CD4-positive, alpha-beta memory T cell (primary cell): ENCODE data around the gene E4F1. TPM values are rescaled to one million over a fixed set of nuclear protein-coding genes. Genes with fewer than 3 reads are reported as not detected.
"Not testable (repeated sequence)": the region's sequence is repeated elsewhere in the genome, so short reads cannot be mapped to it uniquely, and the experiment has no call there.

Experiments
- CTCF ChIA-PET: fragments of 350-600 bp; sonication (Branson Sonifier 250); formaldehyde crosslinking; loops from one replicate; lab custom pipeline; 2021; ENCODE audit warnings: inconsistent platforms; ENCODE audit not compliant: partially characterized antibody; lab: Charles Lee
- POLR2A ChIA-PET: fragments of 350-600 bp; sonication (Branson Sonifier 250); formaldehyde crosslinking; loops from one replicate; lab custom pipeline; 2021; ENCODE audit not compliant: partially characterized antibody; lab: Charles Lee
- DNase-seq, 5 donors: peaks; one replicate each; pipeline versions ENCODE4 v3.0.0 to v3.0.0-alpha.2; 2020 to 2022; ENCODE audit warnings: mixed read lengths in 1 of 5
- H3K27ac ChIP-seq: one replicate; pipeline ENCODE4 v1.7.0; 2013; ENCODE audit warnings: low read depth, low read length
- H3K27me3 ChIP-seq: 2 replicates; pipeline ENCODE4 v1.7.0; 2013; ENCODE audit warnings: mild to moderate bottlenecking, low read length, moderate library complexity; ENCODE audit not compliant: insufficient read depth
- H3K36me3 ChIP-seq: 2 replicates; pipeline ENCODE4 v1.7.0; 2013; ENCODE audit warnings: mild to moderate bottlenecking, low read length, moderate library complexity; ENCODE audit not compliant: insufficient read depth
- H3K4me1 ChIP-seq: 2 replicates; pipeline ENCODE4 v1.7.0; 2013; ENCODE audit warnings: mild to moderate bottlenecking, low read length, moderate library complexity; ENCODE audit not compliant: insufficient read depth
- H3K4me3 ChIP-seq, 2 donors: one replicate each; pipeline ENCODE4 v1.7.0; 2013; ENCODE audit warnings: low read length in 2 of 2, mild to moderate bottlenecking in 1 of 2
- H3K9me3 ChIP-seq, 2 donors: one replicate each; pipeline ENCODE4 v1.7.0; 2013; ENCODE audit warnings: low read length in 2 of 2, control low read depth in 1 of 2; ENCODE audit not compliant: control insufficient read depth in 1 of 2
- H3K27ac Mint-ChIP-seq, 7 donors: one replicate each; pipeline ENCODE4 v1.8.0; 2020 to 2021; ENCODE audit warnings: mixed read lengths in 7 of 7, mild to moderate bottlenecking in 6 of 7, inconsistent platforms in 3 of 7, moderate library complexity in 3 of 7
- H3K27me3 Mint-ChIP-seq, 2 donors: one replicate each; pipeline ENCODE4 v1.8.0; 2020 to 2021; ENCODE audit warnings: mixed read lengths in 2 of 2
- H3K36me3 Mint-ChIP-seq, 2 donors: one replicate each; pipeline ENCODE4 v1.8.0; 2020 to 2021; ENCODE audit warnings: mixed read lengths in 2 of 2, inconsistent platforms in 1 of 2, mild to moderate bottlenecking in 1 of 2
- H3K4me1 Mint-ChIP-seq, 4 donors: one replicate each; pipeline ENCODE4 v1.8.0; 2020 to 2021; ENCODE audit warnings: mixed read lengths in 4 of 4, mild to moderate bottlenecking in 1 of 4
- H3K4me3 Mint-ChIP-seq, 8 donors: one replicate each; pipeline ENCODE4 v1.8.0; 2020 to 2021; ENCODE audit warnings: mixed read lengths in 8 of 8, mild to moderate bottlenecking in 7 of 8, moderate library complexity in 6 of 8, inconsistent platforms in 3 of 8
- H3K9me3 Mint-ChIP-seq, 8 donors: one replicate each; pipeline ENCODE4 v1.8.0; 2020 to 2021; ENCODE audit warnings: mixed read lengths in 8 of 8, mild to moderate bottlenecking in 5 of 8, inconsistent platforms in 3 of 8, moderate library complexity in 1 of 8
- intact Hi-C: fragments of 100-400 bp; cut with micrococcal nuclease; formaldehyde crosslinking; loops from one replicate; pipeline ENCODE4 v1.15.1; 2023
- polyA plus RNA-seq, 2 donors: library from polyadenylated mRNA; unstranded; fragments of 300-500 nt; fragmentation: Illumina TruSeq; gene quantifications; one replicate each; pipeline ENCODE4 v1.2.3, GENCODE V29; 2021
- total RNA-seq, 2 experiments: library from RNA; stranded (reverse); gene quantifications; one replicate each; pipeline ENCODE4 v1.2.3, GENCODE V29; 2021

The E4F1 gene
- total and polyA plus RNA-seq, 4 experiments from 2014 or later = 6.7 to 49.7 (median 33.7) TPM

- H3K27me3 ChIP-seq, H3K9me3 Mint-ChIP-seq, H3K27me3 Mint-ChIP-seq, H3K9me3 ChIP-seq, DNase-seq, CTCF ChIA-PET: not testable (repeated sequence)
- Histone ChIP-seq H3K27ac (peak overlapping the region; percentile 88), H3K4me1 (peaks cover 35% of the 10 kb centered on the region), H3K36me3 (peaks cover 16% of the 10 kb centered on the region), H3K4me3 (peak overlapping the region in 1 of 2 donors; percentile 99)
- POLR2A ChIA-PET = interaction anchor here (2.4 kb wide), 1 partner anchor 16 kb away, joined by 20 read pairs; the partner anchor contains the start of gene ECI1
- H3K36me3 Mint-ChIP-seq = peaks cover 4 to 38% of the 10 kb centered on the region in 2 donors
- H3K27ac Mint-ChIP-seq = peak overlapping the region; percentile 98 to 99 (median 98)
- peaks cover 25 to 54% (median 37%) of the 10 kb centered on the region in 4 donors for H3K4me1 Mint-ChIP-seq
- intact Hi-C loops = loop anchor here (5.0 to 10.0 kb wide), 3 partner anchors 75 to 655 kb away; partner anchors contain the start of genes ABCA3, ATP6V0C, CRAMP1 and IFT140
- H3K4me3 Mint-ChIP-seq = peak overlapping the region; percentile 94 to 98 (median 96)
These were observed 44.1 kb downstream of the E4F1 start for GRCh38 chr16:2267505-2267912.

- intact Hi-C loops = loop anchor here (1.0 to 10.0 kb wide), 11 partner anchors 17 to 656 kb away; partner anchors contain the start of genes ABCA3, ATP6V0C, CCNF and CRAMP1
- CTCF ChIA-PET = interaction anchor here (1.7 kb wide), 1 partner anchor 74 kb away, joined by 6 read pairs; no protein-coding TSS in a partner anchor
- H3K4me3 ChIP-seq = peak within 1 kb of the TSS; percentile 69 to 99
These were observed 44.7 kb downstream of the E4F1 start, which contains the start of gene RNPS1 for GRCh38 chr16:2267913-2268666. TSS of gene RNPS1 (minus strand) at chr16:2268126. CDS start at chr16:2264643, 3,483 bp downstream.

GRCh38 chr16:2270070-2270462 is 46.7 kb downstream of the E4F1 start:
- Histone ChIP-seq H3K9me3 (no peaks in the 10 kb centered on the region), H3K27me3 (no peaks in the 10 kb centered on the region), H3K4me1 (peaks cover 31% of the 10 kb centered on the region), H3K27ac (no peak overlapping the region), H3K36me3 (no peaks in the 10 kb centered on the region), H3K4me3 (no peak overlapping the region)
- H3K27me3 Mint-ChIP-seq = peaks cover 0 to 3% of the 10 kb centered on the region in 2 donors
- peaks cover 18 to 46% (median 27%) of the 10 kb centered on the region in 4 donors for H3K4me1 Mint-ChIP-seq
- intact Hi-C loops = no loop called here
- CTCF ChIA-PET = interaction anchor here (1.2 kb wide), 1 partner anchor 19 kb away, joined by 4 read pairs; the partner anchor contains the start of gene ECI1
- DNase-seq = no peak
- H3K9me3 Mint-ChIP-seq = peaks cover 0 to 3% (median 0%) of the 10 kb centered on the region in 8 donors
- H3K4me3 Mint-ChIP-seq = peak overlapping the region in 5 of 8 donors; percentile 96 to 98 (median 97)
- POLR2A ChIA-PET = interaction anchor here (1.0 to 1.7 kb wide), 4 partner anchors 19 to 250 kb away, joined by 3 to 5 read pairs (median 4); partner anchors contain the start of genes AMDHD2 and ECI1
- peaks cover 0 to 19% of the 10 kb centered on the region in 2 donors for H3K36me3 Mint-ChIP-seq
- peak overlapping the region in 2 of 7 donors; percentile 24 to 99 for H3K27ac Mint-ChIP-seq

More at GRCh38 chr16:2267913-2268666, 44.7 kb downstream of the E4F1 start, which contains the start of gene RNPS1:
- peaks cover 10% of the 10 kb centered on the region for H3K36me3 ChIP-seq
- H3K27ac Mint-ChIP-seq = peak within 1 kb of the TSS; percentile 98 to 99 (median 98)
- H3K27ac ChIP-seq = peak within 1 kb of the TSS; percentile 88
- peaks cover 0 to 3% (median 0%) of the 10 kb centered on the region in 8 donors for H3K9me3 Mint-ChIP-seq
- H3K36me3 Mint-ChIP-seq = peaks cover 0 to 32% of the 10 kb centered on the region in 2 donors
- H3K4me1 Mint-ChIP-seq = peaks cover 25 to 54% (median 35%) of the 10 kb centered on the region in 4 donors
- DNase-seq = peak; percentile 95 to 98 (median 95)
- peaks cover 35% of the 10 kb centered on the region for H3K4me1 ChIP-seq
- H3K27me3 Mint-ChIP-seq = peaks cover 0 to 3% of the 10 kb centered on the region in 2 donors
- no peaks in the 10 kb centered on the region for H3K9me3 ChIP-seq
- H3K4me3 Mint-ChIP-seq = peak within 1 kb of the TSS; percentile 94 to 98 (median 96)
- no peaks in the 10 kb centered on the region for H3K27me3 ChIP-seq
- POLR2A ChIA-PET = interaction anchor here (0.7 to 2.4 kb wide), 13 partner anchors 11 to 1632 kb away, joined by 3 to 20 read pairs (median 4); partner anchors contain the start of genes ABCA3, AMDHD2, ATP6V0C and ECI1

DNA sequence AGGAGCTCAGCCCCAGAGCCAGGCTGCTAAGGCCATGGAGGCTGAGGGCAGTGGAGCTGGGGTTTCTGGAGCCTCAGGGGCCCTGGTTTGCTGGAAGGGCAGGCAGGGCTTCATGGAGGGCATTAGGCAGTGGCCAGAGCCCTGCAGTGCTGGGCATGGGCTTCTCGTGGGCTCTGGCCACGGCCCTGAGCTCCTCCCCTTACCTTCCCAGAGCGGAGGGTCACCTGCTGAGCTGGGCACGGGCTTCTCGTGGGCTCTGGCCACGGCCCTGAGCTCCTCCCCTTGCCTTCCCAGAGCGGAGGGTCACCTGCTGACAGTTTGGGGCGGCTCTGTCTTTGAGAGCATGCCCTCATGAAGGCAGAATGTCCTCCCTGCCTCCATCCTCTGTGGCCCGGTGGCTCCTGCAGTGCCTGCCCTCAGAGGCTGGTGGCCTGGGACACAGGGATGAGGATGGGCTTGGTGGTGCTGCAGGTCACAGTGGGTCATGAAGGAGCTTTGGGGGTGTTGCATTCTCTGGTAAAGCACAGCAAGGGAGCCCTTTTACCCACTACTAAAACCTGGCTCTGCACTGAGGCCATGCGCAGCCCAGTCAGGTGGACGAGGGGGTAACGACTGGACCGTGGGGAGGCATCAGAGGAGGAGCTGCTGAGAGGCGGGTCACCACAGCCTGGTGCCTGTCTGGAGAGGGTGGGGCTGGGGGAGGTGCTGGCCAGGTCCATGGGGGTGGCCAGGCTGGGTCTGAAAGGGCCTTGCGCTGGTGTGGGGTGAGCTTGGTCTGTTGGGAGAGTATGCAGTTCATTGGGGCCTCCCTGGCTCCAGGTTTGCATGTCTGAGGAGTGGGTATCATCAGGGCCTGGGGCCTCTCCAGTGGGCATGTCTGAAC is 47.4 kb downstream of the E4F1 start:
- Histone ChIP-seq H3K36me3 (no peaks in the 10 kb centered on the region), H3K9me3 (no peaks in the 10 kb centered on the region), H3K4me1 (peaks cover 23% of the 10 kb centered on the region), H3K27ac (no peak overlapping the region), H3K4me3 (no peak overlapping the region), H3K27me3 (no peaks in the 10 kb centered on the region)
- Mint-ChIP-seq H3K4me1 (peaks cover 16 to 39% (median 22%) of the 10 kb centered on the region in 4 donors), H3K27me3 (peaks cover 0 to 3% of the 10 kb centered on the region in 2 donors), H3K36me3 (peaks cover 0 to 17% of the 10 kb centered on the region in 2 donors), H3K9me3 (peaks cover 0 to 3% (median 0%) of the 10 kb centered on the region in 8 donors), H3K27ac (peak overlapping the region in 2 of 7 donors; percentile 53 to 99), H3K4me3 (peak overlapping the region in 3 of 8 donors; percentile 33 to 63 (median 49))
- ChIA-PET CTCF (interaction anchor here (1.2 kb wide), 1 partner anchor 20 kb away, joined by 4 read pairs; the partner anchor contains the start of gene ECI1), POLR2A (interaction anchor here (1.0 to 1.4 kb wide), 2 partner anchors 19 to 115 kb away, joined by 3 to 4 read pairs; partner anchors contain the start of genes ECI1 and TRAF7)
- no peak for DNase-seq
- intact Hi-C loops = no loop called here

DNA sequence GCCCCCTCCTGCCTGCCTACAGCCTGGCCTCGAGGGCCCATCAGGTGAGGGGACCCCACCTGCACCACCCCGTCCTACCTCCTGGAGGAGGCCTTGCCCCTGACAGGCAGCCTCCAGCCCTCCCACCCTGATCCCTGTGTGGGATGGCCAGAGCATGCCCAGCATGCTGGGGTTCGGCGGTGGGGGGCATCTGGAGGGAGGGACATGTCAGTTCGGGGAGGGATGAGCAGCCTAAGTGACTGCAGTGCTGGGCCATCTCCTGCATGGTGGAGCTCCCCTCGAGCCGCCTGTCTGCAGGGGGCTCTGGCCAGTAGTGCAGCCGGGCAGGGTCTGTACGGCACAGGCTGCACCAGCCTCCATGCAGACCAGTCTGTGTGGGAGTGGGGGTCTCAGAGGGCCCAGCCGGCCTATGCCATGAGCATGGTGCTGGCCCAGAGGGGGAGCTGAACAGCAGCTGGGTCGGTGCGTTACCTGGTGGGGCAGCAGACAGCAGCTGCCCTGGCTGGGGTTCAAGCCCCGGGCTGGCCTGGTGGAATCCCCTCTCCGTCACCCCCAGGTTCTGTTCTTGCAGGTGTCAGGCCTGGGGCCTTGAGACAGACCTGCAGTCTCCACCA is 48.6 kb downstream of the E4F1 start:
- H3K4me1 ChIP-seq = peaks cover 13% of the 10 kb centered on the region
- Mint-ChIP-seq H3K36me3 (peaks cover 0 to 7% of the 10 kb centered on the region in 2 donors), H3K27ac (no peak overlapping the region), H3K9me3 (peaks cover 0 to 3% (median 0%) of the 10 kb centered on the region in 8 donors), H3K4me3 (no peak overlapping the region), H3K27me3 (peaks cover 0 to 3% of the 10 kb centered on the region in 2 donors), H3K4me1 (peaks cover 7 to 28% (median 11%) of the 10 kb centered on the region in 4 donors)
- H3K9me3 ChIP-seq = no peaks in the 10 kb centered on the region
- no peak for DNase-seq
- intact Hi-C loops = no loop called here
- POLR2A ChIA-PET = interaction anchor here (1.2 kb wide), 1 partner anchor 20 kb away, joined by 3 read pairs; the partner anchor contains the start of gene ECI1
- no peaks in the 10 kb centered on the region for H3K27me3 ChIP-seq
- CTCF ChIA-PET = no interaction called here
- no peak overlapping the region for H3K4me3 ChIP-seq
- H3K27ac ChIP-seq = no peak overlapping the region
- no peaks in the 10 kb centered on the region for H3K36me3 ChIP-seq

DNA sequence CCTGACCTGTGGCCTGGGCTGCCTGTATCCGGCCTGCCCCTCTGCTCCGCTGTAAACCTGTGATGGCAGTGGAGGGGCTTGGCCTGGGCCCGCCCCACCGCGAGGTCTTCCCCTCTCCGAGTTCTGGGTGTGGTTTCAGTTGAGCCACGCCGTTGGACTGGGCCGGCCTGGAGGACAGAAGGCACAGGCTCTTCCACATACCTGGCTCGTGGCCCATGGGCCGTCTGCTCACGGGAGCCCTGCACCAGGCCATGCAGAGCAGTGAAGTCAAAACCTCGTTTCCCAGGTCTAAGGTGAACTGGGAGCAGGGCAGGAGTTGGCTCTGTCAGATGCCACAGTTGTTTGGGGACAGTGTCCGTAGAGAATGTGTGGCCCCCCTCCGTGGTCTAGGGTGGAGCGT is 50.1 kb downstream of the E4F1 start:
- H3K4me3 Mint-ChIP-seq = no peak overlapping the region
- H3K27me3 Mint-ChIP-seq = no peaks in the 10 kb centered on the region
- H3K4me1 ChIP-seq = peaks cover 13% of the 10 kb centered on the region
- peaks cover 6 to 15% (median 8%) of the 10 kb centered on the region in 4 donors for H3K4me1 Mint-ChIP-seq
- CTCF ChIA-PET = no interaction called here
- no peak for DNase-seq
- intact Hi-C loops = no loop called here
- peak overlapping the region in 2 of 7 donors; percentile 12 to 48 for H3K27ac Mint-ChIP-seq
- H3K9me3 ChIP-seq = no peaks in the 10 kb centered on the region
- H3K36me3 ChIP-seq = no peaks in the 10 kb centered on the region
- no peaks in the 10 kb centered on the region for H3K9me3 Mint-ChIP-seq
- no peak overlapping the region for H3K27ac ChIP-seq
- peaks cover 0 to 2% of the 10 kb centered on the region in 2 donors for H3K36me3 Mint-ChIP-seq
- no peaks in the 10 kb centered on the region for H3K27me3 ChIP-seq
- POLR2A ChIA-PET = no interaction called here
- no peak overlapping the region for H3K4me3 ChIP-seq
